Kasumi-1 (cell line): ENCODE data around the gene NAB1.
"Not testable (repeated sequence)": the region's sequence is repeated elsewhere in the genome, so short reads cannot be mapped to it uniquely, and the experiment has no call there.

Experiments
- DNase-seq, 2 experiments: peaks; one replicate each; lab custom pipeline; 2025; lab: John Stamatoyannopoulos, UW

NAB1 gene, protein sequence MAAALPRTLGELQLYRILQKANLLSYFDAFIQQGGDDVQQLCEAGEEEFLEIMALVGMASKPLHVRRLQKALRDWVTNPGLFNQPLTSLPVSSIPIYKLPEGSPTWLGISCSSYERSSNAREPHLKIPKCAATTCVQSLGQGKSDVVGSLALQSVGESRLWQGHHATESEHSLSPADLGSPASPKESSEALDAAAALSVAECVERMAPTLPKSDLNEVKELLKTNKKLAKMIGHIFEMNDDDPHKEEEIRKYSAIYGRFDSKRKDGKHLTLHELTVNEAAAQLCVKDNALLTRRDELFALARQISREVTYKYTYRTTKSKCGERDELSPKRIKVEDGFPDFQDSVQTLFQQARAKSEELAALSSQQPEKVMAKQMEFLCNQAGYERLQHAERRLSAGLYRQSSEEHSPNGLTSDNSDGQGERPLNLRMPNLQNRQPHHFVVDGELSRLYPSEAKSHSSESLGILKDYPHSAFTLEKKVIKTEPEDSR

DNA sequence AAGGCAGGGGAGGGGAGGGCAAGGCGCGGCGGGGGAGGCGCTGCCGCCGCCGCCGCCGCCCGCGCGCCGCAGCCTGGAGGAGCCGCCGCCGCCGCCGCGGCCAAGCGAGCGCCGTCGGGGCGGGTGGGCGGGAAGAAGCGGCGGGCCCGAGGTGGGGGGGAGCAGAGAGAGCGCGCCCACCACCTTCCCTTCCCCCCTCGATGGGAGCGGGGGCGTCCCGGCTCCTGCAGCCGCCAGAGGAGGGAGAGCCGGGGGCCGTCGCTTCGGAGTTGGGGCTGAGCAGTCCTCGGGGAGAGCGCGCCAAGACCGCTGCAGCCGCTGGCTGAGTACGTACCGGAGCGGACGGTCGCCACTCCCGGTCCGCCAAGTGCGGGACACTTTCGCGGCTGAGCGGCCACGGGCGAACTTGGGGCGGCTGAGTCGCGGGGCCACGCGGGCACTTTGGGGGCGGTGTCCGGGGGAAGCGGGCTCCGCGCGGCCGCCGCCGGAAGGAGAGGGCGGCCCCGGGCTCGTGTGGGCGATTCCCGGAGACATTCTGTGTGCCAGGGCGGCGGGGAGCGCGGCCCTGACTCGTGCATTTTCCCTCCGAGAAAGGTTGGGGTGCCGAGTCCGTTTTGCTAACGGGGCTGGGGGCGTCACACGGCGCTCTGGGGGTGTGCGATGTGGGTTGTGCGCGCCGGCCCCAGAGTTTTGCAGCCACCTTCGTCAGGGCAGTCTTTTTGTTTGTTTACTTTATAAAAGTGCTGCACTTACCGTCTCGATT, at the start of gene NAB1:
NAB1 (plus strand) TSS at position 49 of the 763 bp plus-strand sequence. CDS start 10,094 bp downstream, outside the sequence.
- DNase-seq = peak; percentile 68 to 80

DNA sequence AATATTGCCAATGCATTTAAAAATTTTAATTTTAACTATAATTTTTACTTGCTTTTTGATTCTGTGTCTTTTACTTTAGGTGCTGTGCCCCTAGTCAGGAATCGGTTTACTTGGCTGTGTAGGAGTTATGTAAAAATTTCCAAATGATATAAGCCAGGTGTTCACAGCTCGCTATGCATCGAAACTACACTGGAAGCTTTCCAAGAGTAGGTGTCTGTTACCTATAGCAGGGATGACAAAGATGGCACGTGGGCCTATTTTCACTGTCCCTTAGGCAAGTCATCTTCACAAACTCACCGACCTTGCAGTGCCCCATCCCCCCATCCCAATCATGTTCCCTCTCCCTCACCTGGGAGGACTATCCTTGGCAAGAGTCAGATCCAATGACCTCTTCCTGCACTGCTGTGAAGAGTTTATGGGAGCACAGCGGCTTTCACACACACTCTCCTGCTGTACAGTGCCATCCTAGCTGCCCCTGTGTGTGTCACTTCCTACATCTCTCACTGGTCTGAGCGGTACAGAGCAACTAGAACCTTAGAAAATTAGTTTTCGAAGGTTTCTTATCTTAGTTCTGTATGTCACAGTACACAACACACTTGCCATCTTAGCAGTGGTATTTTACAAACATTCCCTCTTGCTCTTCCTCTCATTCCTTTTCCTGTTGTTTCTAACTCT, 49.2 kb upstream of the NAB1 start:
- peak in 1 of 2 experiments; percentile 13 for DNase-seq

DNA sequence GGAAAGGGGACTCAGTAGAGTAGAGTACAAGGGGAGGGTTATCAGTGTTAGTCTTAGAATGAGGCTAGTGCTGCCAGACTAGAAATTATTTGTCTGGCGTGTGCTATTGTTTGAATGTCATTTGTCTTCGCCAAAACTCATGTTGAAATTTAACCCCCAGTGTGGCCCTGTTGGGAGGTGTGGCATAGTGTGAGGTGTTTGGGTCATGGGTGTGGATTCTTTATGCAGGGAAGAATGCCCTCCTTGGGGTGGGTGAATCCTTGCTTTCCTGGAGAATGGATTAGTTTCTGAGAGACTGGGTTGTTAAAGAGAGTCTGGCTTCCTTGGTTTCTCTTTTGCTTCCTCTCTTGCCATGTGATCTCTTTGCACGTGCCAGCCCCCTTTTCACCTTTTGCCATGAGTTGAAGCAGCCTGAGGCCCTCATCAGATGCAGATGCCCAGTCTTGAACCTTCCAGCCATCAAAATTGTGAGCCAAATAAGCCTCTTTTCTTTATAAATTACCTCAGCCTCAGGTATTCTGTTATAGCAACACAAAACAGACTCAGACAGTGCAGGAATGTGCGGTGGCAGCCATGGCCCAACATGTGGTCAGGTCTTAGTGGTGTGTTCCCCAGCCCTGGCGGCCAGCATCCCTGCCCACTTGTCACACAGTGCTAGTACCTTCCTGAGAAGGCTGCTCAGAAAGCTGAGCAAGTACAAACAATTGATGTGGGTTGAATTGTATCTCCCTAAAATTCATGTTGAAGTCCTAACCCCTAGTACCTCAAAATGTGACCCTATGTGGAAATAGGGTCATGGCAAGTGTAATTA, 48.4 kb upstream of the NAB1 start:
- DNase-seq = no peak

DNA sequence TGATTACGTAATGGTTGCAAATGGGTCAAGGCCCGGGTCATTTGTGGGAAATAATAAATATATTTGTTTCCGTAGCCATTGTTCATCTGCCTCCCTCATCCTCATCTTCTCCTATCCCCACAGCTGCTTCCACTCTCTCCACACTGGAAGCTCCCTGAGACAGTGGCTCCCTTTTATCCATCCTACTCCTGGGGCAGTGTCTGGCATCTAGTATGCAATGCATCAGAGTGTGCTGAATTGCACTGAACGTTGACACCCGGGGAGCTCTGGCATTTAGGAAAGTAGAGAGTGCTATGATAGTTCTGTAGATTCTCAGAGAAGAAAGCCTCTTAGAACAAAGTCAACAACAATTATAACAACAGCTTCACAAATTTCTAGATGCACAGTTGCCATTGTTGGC, 45.5 kb upstream of the NAB1 start:
- DNase-seq = no peak

DNA sequence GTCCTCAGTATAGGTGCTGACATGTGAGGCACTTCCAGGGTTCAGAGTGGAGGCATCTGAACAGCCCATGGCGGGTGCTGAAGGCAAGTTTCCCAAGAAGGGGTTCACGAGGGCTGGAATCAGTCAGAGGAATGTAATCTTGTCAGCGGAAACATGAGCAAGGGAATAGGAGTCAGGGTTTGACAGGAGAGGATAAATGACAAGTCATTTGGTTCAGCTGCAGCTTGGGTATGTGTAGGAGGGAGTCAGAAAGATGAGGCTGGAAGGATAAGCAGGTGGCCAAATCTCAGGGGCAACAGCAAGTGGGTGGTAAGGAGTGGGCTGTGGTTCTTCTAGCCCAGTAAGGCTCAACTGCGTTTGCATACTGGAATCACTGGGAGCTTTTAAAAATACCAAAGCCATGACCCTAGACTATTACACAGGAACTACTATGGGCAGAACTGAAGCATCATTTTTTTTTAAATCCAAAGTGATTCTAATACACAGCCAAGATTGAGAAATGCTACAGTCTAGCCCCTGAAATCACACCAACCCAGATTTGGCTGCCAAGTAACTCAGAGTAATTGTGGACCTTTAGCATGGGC, 41.8 kb upstream of the NAB1 start:
- DNase-seq = no peak

DNA sequence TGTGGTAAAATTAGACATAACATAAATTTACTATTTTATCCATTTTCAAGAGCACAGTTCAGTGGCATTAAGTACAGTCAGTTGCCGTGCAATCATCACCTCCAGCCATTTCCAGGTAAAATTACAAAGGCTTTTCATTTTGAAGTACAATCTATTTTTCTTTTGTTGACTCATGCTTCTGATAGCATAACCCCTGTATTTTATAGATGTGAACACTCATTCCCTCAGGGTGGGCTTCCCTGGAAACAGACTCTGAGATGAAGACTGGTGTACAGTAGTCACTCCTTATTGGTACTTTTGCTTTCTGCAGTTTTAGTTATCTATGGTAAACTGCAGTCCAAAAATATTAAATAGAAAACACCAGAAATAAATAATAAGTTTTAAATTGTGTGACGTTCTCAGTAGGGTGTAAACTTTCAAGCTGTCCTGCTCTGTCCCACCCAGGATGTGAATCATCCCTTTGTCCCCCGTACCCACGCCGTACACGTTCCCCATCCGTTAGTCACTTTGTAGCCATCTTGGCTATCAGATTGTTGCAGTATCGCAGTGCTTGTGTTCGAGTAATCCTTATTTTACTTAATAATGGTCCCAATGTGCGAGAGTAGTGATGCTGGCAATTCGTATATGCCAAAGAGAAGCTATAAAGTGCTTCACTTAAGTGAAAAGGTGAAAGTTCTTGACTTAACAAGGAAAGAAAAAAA, 41.1 kb upstream of the NAB1 start:
- DNase-seq = no peak

DNA sequence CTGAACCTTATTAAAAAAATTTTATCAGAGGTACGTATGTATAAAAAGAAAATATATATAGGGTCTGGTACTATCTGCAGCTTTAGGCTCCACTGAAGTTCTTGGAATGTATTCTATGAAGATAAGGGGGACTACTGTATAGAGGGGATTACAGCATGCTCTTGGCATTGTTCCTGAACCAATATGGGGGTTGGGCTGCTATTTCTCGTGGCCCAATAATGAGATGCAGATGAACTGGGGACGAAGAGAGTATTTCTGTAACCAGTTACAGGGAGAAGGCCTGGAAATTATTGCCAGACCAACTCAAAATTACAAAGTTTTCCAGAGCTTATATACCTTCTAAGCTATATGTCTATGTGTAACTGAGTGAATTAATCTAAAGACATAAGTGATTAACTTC, 40.0 kb upstream of the NAB1 start:
- DNase-seq = not testable (repeated sequence)

DNA sequence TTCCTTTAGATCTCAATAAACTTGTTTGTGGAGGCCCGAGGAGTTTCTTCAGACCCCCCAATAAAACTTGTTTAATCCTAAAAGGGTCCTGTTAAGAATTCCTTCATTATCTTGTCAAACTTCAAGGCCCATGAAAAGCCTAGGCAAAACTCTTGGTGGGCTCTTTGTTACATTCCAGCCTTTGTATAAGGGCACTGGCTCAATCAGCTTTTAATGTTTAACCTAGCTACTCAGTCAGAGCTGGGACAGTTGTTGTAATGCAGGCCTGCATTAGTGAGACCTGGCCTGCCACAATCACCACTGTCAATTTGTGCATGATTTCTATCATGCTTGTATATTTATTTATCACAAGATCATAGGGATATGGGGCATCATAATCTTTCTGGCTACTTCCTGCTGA, 39.5 kb upstream of the NAB1 start:
- DNase-seq = not testable (repeated sequence)

DNA sequence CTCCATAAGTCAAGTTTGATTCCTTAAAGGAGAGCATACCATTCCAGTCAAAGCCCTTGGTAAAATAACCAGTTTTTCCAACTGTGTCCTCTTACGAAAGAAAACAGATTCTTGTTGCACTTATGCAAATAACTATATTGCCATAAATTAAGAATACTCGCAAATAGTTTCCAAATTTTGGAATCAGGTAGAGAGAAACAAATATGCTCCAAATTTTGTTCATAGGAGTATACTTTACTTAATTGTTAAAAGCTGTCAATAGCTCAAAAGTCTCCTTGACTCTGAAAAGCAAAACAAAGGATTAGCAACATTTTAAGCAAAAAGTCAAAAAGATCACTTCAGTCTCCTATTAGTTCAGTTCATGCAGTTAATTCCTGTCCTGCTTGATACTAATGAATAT, 38.4 kb upstream of the NAB1 start:
- DNase-seq = not testable (repeated sequence)

DNA sequence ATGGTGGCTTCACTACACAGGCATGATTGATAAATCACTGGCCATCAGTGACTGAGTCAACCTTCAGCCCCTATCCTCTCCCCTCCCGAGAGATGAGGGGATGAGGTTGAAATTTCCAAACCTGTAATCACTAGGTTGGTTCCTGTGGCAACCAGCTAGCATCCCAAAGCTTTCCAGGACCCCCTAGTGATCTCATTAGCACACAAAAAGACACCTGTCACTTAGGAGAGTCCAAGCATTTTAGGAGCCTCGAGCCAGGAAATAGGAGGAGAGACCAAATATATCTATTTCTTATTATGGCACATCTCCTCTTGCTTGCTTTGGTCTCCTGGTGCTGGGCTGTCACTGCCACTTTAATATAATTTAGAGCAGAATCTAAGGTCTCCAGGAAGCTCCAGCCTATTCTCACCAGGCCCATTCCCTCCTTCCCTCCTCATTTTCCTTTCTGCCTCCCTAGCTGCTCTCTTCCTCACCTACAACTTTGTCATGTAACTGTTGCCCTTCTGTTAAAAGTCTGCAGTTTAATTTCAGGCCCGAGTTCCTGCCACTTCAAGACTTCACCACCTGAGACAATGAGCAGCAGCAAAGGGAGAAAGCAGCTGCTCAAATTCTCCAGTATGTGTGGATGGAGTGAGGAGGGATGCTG, 33.2 kb upstream of the NAB1 start:
- no peak for DNase-seq

DNA sequence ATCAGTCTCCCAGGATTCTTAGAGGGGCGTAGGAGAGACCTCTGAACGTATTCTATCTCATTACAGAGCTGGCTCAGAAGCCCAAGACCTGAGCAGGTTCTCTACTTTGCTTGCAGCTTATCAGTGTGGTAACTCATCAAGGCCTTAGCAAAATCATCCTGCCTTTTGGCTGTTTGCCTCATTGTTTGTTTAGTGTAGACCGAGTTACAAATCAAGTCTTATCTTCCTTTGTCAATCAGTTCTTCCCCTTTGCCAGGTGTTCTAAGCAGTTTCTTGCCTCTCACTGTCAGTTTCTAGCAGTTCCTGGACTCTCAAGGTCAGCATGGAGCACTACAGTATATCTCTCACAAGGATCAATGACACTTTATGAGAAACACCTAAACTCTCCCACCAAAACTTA, 30.9 kb upstream of the NAB1 start:
- DNase-seq = no peak

DNA sequence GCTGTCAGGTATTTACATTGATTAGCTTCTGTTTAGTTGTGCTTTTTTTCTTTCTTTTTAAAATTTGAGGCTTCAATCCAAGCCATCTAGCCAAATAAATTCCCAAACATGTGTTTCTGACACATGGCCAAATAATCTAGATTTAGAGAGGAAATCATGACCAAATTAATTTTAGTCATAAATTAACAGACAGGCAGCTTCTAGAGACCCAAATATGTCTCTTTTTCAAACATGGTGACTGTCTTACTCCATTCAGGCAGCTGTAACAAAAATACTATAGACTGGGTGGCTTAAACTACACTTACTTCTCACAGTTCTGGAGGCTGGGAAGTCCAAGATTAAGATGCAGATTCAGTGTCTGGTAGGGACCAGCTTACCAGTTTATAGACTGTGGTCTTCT, 23.2 kb upstream of the NAB1 start:
- DNase-seq = no peak

DNA sequence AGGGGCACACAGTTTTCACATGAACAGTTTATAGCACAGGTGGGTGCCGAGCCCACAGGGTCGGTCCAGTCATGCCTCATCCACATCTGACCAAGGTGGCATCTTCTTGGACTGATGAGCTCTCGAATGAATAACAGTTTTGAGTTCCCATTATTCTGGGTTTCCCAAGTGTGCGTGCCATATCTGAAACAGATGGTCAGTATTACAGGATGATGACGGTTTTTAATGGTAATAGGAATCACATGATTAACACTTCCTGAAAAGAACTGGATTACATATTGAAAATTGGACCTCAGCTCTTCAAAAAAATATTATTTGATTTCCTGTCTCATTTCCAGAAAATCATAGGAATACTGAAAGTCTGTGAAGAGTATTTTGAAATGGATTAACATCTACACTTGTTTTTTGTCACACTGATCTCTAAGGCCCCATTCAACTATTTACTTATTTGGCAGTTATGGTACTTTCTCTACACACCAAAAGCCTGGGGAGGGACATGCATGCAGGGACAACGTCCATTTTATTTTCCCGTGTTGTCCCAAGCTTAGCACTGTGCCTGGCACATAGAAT, 22.2 kb upstream of the NAB1 start:
- DNase-seq = no peak

DNA sequence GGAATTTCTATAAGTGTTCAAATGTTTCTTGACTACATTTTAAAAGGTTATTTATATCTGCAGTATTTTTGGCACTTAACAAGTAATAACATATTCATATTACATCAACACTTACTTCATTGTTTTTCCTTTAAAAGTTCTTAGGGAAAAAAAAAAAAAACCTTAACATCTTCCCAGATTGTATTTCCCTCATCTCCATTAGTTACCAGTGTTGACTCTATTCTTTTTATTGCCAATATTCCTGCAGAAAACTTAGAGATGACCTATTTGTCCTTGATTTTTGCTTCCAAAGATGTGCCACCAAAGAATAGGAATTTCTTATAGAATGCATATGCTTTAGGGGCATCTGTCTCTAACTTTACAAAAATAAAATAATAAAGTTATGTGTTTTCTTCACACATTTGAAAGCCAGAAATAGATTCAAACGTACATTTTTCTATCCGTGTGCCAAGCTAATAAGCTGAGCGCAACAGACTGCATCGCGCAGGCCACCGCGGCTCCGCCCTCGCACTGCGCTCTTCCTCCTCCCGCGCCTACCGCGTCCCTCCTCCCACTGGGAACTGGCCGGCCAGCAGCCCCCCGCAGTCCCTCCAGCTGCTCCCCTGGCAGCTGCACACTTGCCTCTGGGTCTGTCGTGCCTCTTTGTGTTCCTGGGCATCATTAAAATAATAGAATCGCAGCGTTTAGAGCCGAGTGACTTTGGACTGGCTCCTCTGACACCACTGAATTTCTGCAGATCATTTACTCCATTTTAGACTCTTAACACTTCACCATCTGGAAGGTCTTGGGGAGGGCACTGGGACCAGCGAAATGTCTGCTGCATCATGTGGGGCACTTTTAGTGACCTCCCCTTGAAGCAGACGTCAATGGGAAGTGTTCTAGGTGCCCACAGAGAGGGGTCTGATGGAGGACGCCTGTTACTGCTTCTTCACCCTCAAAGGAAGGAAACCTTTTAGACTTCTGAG, 21.2 kb upstream of the NAB1 start:
- DNase-seq = peak; percentile 5 to 34

DNA sequence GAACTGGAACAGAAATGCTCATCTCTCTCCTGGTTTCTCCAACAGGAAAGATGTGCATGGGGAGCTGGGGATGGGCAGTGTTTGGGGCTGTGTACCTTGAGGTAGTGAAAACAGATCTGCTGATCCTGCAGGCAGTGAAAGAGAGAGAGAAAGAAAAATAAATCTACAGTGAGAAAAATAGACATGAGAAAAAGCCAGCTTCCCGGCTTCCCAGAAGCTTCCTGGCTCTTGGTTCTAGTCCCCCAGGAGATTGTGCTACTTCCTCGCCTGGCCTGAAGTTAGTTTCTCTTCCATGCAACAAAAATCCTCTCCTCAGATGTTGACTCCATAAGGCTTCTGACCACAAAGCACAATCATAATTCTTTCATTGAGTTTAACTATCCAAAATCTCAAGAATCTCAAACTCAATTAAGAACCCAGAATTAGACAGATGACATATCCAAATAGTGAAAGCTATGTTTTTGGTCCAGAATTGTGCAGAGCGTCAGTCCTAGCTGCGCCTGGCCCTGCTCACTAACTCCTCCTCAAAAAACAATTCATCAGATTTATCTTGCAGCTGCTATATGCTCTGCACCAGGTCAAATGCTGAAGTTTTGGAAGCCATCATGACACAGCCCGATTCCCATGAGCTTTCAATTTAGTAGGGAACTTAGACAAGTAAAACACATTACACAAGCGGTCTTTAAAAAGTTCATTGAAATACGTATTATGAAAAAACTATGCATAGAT, 20.1 kb upstream of the NAB1 start:
- DNase-seq = no peak

DNA sequence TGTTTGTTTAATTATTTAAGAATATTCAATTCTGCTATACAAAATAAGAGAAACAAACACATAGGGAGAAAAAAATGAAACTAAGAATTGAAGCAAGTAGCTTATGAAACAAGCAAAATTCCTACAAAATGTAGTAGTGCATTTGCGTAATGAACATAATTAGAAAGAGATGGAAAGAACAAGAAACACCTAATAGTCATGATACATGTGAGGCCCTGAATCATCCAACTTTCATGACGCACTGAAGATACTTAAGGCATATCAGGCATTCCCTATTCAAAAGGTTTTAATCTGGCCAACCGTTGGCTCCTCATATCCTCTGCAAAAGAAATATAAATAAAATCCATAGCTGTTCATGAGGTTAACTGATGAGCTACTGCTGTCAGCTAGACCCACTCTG, 14.5 kb upstream of the NAB1 start:
- DNase-seq = no peak

DNA sequence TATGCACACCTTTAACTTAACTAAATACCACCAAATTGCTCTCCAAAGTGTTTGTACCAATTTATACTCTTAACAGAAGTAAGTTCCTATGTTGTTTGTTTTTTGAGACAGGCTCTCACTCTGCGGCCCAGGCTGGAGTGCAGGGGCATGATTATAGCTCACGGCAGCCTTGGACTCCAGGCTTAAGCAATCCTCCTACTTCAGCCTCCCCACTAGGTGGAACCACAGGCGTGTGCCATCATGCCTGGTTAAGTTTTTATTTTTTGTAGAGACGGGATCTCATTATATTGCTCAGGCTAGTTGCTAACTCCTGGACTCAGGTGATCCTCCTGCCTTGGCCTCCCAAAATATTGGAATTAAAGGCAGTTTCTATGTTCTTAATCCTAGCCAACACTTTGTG, 13.1 kb upstream of the NAB1 start:
- DNase-seq = peak; percentile 53 to 61

DNA sequence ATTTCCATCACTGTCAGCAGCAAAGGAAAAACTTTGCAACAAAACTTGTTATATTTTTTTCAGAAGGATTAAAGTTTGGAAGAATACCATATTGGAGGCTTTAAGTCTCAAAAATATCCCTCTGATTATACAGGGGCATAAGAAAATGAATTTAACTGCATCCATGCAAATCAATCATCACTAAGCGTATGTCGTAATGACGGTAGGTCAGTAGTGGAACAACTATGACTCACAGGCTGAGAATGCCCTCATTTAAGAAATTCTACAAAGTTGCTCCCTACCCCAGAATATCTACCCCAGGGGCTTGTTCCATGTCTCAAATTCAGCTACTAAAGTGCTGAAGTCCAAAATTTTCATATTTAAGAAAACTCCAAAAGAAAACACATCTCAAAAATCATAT, 12.5 kb upstream of the NAB1 start:
- no peak for DNase-seq
